Measurements from ENCODE around the gene GFER. TPM values are rescaled to one million over a fixed set of nuclear protein-coding genes. Genes with fewer than 3 reads are reported as not detected.
A peak's percentile ranks its signal among the peaks of the same experiment; 100 is the strongest.

GFER gene
- total RNA-seq, 1 experiment from 2014 or later: 58.5 TPM

DNA sequence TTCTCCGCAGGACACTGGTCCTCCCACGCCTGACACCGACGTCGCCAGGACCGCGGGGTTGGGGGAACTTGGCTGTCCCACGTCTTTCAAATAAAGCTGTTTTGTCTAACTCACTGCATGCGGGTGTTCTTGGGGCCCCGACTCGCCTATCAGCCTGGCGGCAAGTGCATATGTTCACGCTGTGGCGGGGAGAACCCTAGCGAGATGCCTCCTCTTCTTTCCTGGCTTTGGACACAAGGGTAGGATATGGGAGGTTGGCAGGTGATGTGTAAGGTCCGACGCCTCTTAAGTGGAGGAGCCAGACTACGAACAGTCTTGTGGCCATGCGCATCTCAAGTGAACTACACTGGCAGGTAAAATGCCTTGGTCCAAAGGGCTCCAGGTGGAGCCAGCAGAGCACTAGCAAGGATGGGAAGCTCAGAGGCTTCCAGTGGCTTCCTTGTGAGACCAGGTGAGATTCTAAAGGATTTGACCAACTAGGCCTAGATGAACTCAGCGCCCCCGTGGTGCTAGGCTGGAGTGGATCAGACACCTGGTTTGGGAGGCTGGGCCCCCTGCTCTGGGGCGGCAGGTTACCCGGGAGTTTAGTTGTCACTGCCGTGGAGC lies 18.5 kb upstream of the GFER start:
- CTCF ChIA-PET: interaction anchor here (0.7 to 1.0 kb wide), 5 partner anchors 15 to 42 kb away, joined by 3 to 12 read pairs (median 5); no protein-coding TSS in a partner anchor

GRCh38 chr16:1966460-1966859 lies 17.5 kb upstream of the GFER start, which contains the start of gene RNF151:
RNF151 (plus strand) TSS chr16:1966856; CDS start chr16:1966882, 26 bp downstream.
- Mint-ChIP-seq H3K27me3 (ENCODE audit: low read depth) (no peaks in the 10 kb centered on the region), H3K27ac (no peak within 1 kb of the TSS; the same call in 1 of the 2 replicates), H3K4me1 (peaks cover 34% of the 10 kb centered on the region), H3K36me3 (peaks cover 30% of the 10 kb centered on the region), H3K9me3 (no peaks in the 10 kb centered on the region), H3K4me3 (peak within 1 kb of the TSS; percentile 94)
- TF ChIP-seq USF1 (CRISPR knock-in tag; IDR thresholded peaks at IDR 0.05) (no peak), ZNF121 (CRISPR knock-in tag; IDR thresholded peaks at IDR 0.05) (peak; percentile 61; the same call in 1 of the 2 replicates)
- ATAC-seq (no peak), DNase-seq (ENCODE audit: low spot score) (no peak)
- ChIA-PET CTCF (no interaction called here), POLR2A (no interaction called here)

More for the DNA sequence above, 18.5 kb upstream of the GFER start:
- Mint-ChIP-seq H3K27ac (peak overlapping the region; percentile 79), H3K9me3 (no peaks in the 10 kb centered on the region), H3K4me1 (peaks cover 36% of the 10 kb centered on the region), H3K4me3 (peak overlapping the region; percentile 94), H3K36me3 (peaks cover 35% of the 10 kb centered on the region), H3K27me3 (ENCODE audit: low read depth) (no peaks in the 10 kb centered on the region)
- TF ChIP-seq KAT7 (CRISPR knock-in tag; IDR thresholded peaks at IDR 0.05; ENCODE audit: borderline replicate concordance) (no peak), ESRRA (CRISPR knock-in tag; IDR thresholded peaks at IDR 0.05; ENCODE audit: borderline replicate concordance) (no peak), NFE2L1 (CRISPR knock-in tag; IDR thresholded peaks at IDR 0.05) (no peak), PREB (CRISPR knock-in tag; IDR thresholded peaks at IDR 0.05; ENCODE audit: borderline replicate concordance) (no peak), GTF2I (CRISPR knock-in tag; conservative IDR thresholded peaks at IDR 0.05) (no peak), ELF4 (CRISPR knock-in tag; IDR thresholded peaks at IDR 0.05; ENCODE audit: low read depth) (no peak), SOX15 (CRISPR knock-in tag; IDR thresholded peaks at IDR 0.05) (no peak), USF1 (CRISPR knock-in tag; IDR thresholded peaks at IDR 0.05) (no peak)
- TF ChIP-seq, protein P1, sequence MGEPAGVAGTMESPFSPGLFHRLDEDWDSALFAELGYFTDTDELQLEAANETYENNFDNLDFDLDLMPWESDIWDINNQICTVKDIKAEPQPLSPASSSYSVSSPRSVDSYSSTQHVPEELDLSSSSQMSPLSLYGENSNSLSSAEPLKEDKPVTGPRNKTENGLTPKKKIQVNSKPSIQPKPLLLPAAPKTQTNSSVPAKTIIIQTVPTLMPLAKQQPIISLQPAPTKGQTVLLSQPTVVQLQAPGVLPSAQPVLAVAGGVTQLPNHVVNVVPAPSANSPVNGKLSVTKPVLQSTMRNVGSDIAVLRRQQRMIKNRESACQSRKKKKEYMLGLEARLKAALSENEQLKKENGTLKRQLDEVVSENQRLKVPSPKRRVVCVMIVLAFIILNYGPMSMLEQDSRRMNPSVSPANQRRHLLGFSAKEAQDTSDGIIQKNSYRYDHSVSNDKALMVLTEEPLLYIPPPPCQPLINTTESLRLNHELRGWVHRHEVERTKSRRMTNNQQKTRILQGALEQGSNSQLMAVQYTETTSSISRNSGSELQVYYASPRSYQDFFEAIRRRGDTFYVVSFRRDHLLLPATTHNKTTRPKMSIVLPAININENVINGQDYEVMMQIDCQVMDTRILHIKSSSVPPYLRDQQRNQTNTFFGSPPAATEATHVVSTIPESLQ (CRISPR knock-in tag; IDR thresholded peaks at IDR 0.05): no peak
- DNase-seq (ENCODE audit: low spot score) (no peak), ATAC-seq (no peak)
- POLR2A ChIA-PET: interaction anchor here (0.5 to 2.3 kb wide), 19 partner anchors 10 to 545 kb away, joined by 3 to 20 read pairs (median 5); partner anchors contain the start of genes FAHD1, MAPK8IP3, MSRB1 and NOXO1

GRCh38 chr16:1968146-1968953 lies 15.6 kb upstream of the GFER start:
- no peak overlapping the region for H3K4me3 Mint-ChIP-seq
- no peak for DNase-seq (ENCODE audit: low spot score)
- H3K9me3 Mint-ChIP-seq: no peaks in the 10 kb centered on the region
- H3K4me1 Mint-ChIP-seq: peaks cover 25% of the 10 kb centered on the region
- CTCF ChIA-PET: interaction anchor here (0.6 to 2.5 kb wide), 3 partner anchors 35 to 172 kb away, joined by 3 to 6 read pairs (median 4); no protein-coding TSS in a partner anchor
- POLR2A ChIA-PET: no interaction called here
- no peaks in the 10 kb centered on the region for H3K27me3 Mint-ChIP-seq (ENCODE audit: low read depth)
- peaks cover 12% of the 10 kb centered on the region for H3K36me3 Mint-ChIP-seq
- no peak overlapping the region for H3K27ac Mint-ChIP-seq
- ATAC-seq: no peak
- TF ChIP-seq ZNF416 (CRISPR knock-in tag; IDR thresholded peaks at IDR 0.05) (no peak), PREB (CRISPR knock-in tag; IDR thresholded peaks at IDR 0.05; ENCODE audit: borderline replicate concordance) (no peak), KAT7 (CRISPR knock-in tag; IDR thresholded peaks at IDR 0.05; ENCODE audit: borderline replicate concordance) (no peak), RORB (CRISPR knock-in tag; IDR thresholded peaks at IDR 0.05) (no peak), NR1H2 (CRISPR knock-in tag; IDR thresholded peaks at IDR 0.05) (no peak), ATF1 (CRISPR knock-in tag; IDR thresholded peaks at IDR 0.05) (no peak), MYBL2 (CRISPR knock-in tag; IDR thresholded peaks at IDR 0.05) (no peak), AFF4 (CRISPR knock-in tag; IDR thresholded peaks at IDR 0.05; ENCODE audit: borderline replicate concordance) (no peak)
- TF ChIP-seq, protein P2, sequence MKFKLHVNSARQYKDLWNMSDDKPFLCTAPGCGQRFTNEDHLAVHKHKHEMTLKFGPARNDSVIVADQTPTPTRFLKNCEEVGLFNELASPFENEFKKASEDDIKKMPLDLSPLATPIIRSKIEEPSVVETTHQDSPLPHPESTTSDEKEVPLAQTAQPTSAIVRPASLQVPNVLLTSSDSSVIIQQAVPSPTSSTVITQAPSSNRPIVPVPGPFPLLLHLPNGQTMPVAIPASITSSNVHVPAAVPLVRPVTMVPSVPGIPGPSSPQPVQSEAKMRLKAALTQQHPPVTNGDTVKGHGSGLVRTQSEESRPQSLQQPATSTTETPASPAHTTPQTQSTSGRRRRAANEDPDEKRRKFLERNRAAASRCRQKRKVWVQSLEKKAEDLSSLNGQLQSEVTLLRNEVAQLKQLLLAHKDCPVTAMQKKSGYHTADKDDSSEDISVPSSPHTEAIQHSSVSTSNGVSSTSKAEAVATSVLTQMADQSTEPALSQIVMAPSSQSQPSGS (CRISPR knock-in tag; IDR thresholded peaks at IDR 0.05; ENCODE audit: borderline replicate concordance, low read depth): no peak
